ENCODE results near the gene RIN3.

Gene RIN3

DNA sequence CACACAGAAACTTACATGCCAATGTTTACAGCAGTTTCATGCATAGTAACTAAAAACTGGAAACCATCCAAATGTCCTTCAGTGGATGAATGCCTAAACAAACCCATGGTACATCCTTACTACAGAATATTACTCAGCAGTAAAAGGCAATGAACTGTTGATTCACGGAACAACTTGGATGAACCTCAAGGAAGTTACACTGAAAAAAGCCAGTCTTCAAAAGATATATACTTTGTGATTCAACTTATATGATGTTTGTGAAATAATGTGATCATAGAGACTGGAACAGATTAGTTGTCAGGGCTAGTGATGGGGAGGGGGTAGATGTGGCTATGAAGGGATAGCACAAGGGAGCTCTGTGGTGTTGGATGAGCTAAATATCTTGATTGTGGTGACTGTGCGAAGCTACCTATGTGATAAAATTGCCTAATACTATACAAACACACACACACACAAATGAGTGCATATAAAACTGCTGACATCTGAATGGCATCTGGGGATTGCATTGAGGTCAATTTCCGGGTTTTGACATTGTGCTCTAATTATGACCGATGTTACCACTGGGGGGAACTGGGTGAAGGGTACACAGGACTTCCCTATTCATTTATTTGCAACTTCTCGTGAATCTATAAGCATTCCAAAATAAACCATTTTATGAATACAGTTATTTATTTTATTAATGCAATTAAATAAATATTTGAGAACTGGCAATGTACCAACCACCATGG lies 94.3 kb downstream of the RIN3 start:
- Histone ChIP-seq H3K9me3 (ENCODE audit: control insufficient read depth, insufficient read depth, low read length) (no peaks in the 10 kb centered on the region), H3K9ac (ENCODE audit: low read depth, low read length) (no peak overlapping the region), H3K27me3 (ENCODE audit: control insufficient read depth, insufficient read depth, low read length) (no peaks in the 10 kb centered on the region), H3K36me3 (ENCODE audit: control insufficient read depth, insufficient read depth, low read length) (no peaks in the 10 kb centered on the region), H3K27ac (ENCODE audit: low read depth, low read length) (no peak overlapping the region), H3K4me3 (ENCODE audit: low read depth, low read length) (no peak overlapping the region), H3K4me1 (ENCODE audit: control insufficient read depth, insufficient read depth, low read length) (no peaks in the 10 kb centered on the region)

DNA sequence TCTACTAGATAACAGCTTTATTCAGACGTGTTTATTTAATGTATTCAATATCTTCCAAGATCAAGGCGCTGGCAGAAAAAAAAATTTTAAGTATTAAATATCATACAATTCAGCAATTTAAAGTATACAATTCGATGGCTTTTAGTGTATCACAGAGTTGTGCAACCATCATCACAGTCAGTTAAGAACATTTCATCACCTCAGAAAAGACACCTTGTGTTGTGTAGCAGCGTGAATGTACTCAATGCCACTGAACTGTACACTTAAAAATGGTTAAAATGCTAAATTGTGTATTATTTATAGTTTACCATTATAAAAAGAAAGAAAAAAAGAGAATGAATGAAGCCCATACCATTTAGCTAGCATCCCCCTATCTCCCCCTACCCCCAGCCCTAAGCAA lies 96.4 kb downstream of the RIN3 start:
- Histone ChIP-seq H3K9ac (ENCODE audit: low read depth, low read length) (no peak overlapping the region), H3K27me3 (ENCODE audit: control insufficient read depth, insufficient read depth, low read length) (no peaks in the 10 kb centered on the region), H3K4me3 (ENCODE audit: low read depth, low read length) (no peak overlapping the region), H3K4me1 (ENCODE audit: control insufficient read depth, insufficient read depth, low read length) (no peaks in the 10 kb centered on the region), H3K27ac (ENCODE audit: low read depth, low read length) (no peak overlapping the region), H3K9me3 (ENCODE audit: control insufficient read depth, insufficient read depth, low read length) (no peaks in the 10 kb centered on the region), H3K36me3 (ENCODE audit: control insufficient read depth, insufficient read depth, low read length) (no peaks in the 10 kb centered on the region)

DNA sequence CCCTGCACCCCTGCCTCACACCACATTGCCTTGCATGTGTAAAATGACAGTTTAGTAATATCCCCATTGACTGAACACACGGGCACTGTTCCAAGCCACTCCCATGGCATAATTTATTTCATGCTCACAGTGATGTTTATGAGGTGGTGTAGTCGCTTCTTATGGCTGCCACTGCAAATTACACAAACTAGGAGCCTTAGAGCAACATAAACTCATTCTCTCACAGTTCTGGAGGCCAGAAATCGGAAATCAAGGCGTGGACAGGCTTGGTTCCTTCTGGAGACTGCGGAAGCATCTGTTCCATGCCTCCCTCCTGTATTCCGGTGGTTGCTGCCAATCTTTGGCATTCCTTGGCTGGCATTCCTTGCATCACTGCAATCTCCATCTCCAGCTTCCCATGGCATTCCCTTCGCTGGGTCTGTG lies 97.3 kb downstream of the RIN3 start:
- Histone ChIP-seq H3K9me3 (ENCODE audit: control insufficient read depth, insufficient read depth, low read length) (no peaks in the 10 kb centered on the region), H3K27me3 (ENCODE audit: control insufficient read depth, insufficient read depth, low read length) (no peaks in the 10 kb centered on the region), H3K36me3 (ENCODE audit: control insufficient read depth, insufficient read depth, low read length) (no peaks in the 10 kb centered on the region), H3K9ac (ENCODE audit: low read depth, low read length) (no peak overlapping the region), H3K4me1 (ENCODE audit: control insufficient read depth, insufficient read depth, low read length) (no peaks in the 10 kb centered on the region), H3K27ac (ENCODE audit: low read depth, low read length) (no peak overlapping the region), H3K4me3 (ENCODE audit: low read depth, low read length) (no peak overlapping the region)

DNA sequence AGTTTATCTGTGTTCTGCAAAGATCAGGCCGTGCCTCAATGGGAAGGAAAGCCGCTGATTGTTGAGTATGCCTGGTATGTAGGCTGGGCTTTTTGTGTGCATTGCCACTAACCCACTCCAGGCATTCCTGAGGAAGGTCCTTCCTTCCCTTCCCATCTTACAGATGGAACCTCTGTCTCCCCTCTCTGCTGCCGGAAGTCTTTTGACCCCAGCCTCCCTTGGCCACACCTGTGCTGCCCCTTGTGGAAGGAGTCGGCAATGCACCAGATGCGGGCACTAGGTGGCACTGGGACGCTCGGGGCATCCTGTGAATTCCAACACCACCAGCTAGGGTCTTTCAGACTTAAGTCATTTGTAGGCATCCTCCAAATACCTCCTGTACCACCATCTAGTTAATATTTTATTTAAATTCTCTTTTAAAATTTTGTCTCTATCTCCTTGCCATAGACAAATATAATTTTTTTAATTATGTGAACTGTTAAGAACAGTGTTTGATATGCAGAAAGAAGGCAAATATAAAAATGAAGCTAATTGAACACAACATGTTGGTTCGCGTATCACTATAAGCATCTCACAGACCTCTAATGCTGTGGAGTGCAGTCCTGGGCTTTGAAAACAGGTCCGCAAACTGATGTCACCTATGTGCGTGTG lies 99.6 kb downstream of the RIN3 start:
- Histone ChIP-seq H3K27ac (ENCODE audit: low read depth, low read length) (no peak overlapping the region), H3K4me1 (ENCODE audit: control insufficient read depth, insufficient read depth, low read length) (no peaks in the 10 kb centered on the region), H3K27me3 (ENCODE audit: control insufficient read depth, insufficient read depth, low read length) (no peaks in the 10 kb centered on the region), H3K9me3 (ENCODE audit: control insufficient read depth, insufficient read depth, low read length) (no peaks in the 10 kb centered on the region), H3K36me3 (ENCODE audit: control insufficient read depth, insufficient read depth, low read length) (no peaks in the 10 kb centered on the region), H3K9ac (ENCODE audit: low read depth, low read length) (no peak overlapping the region), H3K4me3 (ENCODE audit: low read depth, low read length) (no peak overlapping the region)

DNA sequence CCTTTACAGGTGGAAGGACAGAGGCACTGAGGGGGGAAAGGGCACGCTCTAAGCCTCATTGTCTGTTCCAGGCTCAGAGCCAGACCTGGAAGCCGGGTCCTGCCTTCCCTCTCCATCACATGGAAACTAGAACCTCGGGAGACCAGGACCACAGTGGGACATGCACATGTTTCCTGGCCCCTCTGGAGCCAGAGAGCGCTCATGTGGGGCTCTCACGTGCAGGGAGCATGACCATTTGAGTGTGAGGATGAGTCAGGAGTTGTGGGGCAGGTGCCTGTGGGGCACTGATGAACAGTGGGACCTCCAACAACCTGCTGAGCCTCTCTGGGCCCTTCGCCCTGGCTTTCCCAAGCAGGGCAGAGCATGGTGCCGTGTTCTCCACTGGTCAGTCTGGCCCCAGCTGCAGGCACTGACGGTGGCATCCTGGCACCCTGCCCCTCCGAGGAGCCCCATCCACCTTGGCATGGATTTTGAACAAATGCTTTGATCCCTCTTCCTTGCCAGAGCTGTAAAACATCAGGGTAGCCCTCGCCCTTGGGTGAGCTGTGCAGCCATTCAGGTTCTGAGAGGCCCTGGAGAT lies 100.2 kb downstream of the RIN3 start:
- H3K4me3 ChIP-seq (ENCODE audit: low read depth, low read length): no peak overlapping the region
- no peak overlapping the region for H3K9ac ChIP-seq (ENCODE audit: low read depth, low read length)
- no peaks in the 10 kb centered on the region for H3K36me3 ChIP-seq (ENCODE audit: control insufficient read depth, insufficient read depth, low read length)
- no peaks in the 10 kb centered on the region for H3K9me3 ChIP-seq (ENCODE audit: control insufficient read depth, insufficient read depth, low read length)
- no peak overlapping the region for H3K27ac ChIP-seq (ENCODE audit: low read depth, low read length)
- H3K27me3 ChIP-seq (ENCODE audit: control insufficient read depth, insufficient read depth, low read length): no peaks in the 10 kb centered on the region
- H3K4me1 ChIP-seq (ENCODE audit: control insufficient read depth, insufficient read depth, low read length): no peaks in the 10 kb centered on the region

DNA sequence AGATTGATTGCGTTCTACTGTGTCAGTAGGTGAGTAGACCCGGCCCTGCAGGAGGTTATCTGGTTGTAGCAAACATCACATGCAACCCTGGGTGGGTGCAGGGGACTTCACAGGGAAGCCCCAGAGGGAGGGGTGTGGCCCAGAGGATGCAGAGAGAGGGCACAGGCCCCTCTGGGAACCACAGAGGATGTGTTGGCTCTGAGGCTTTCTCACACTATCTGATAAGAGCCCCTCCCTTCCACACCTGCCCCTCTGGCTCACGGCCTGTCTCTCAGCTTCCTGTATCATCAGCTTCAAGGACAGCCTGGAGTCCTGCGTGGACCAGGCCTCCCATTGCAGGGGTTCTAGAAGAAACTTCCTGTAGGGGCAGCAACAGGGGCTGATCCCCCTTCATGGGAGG lies 101.9 kb downstream of the RIN3 start:
- Histone ChIP-seq H3K27ac (ENCODE audit: low read depth, low read length) (no peak overlapping the region), H3K9ac (ENCODE audit: low read depth, low read length) (no peak overlapping the region), H3K9me3 (ENCODE audit: control insufficient read depth, insufficient read depth, low read length) (no peaks in the 10 kb centered on the region), H3K27me3 (ENCODE audit: control insufficient read depth, insufficient read depth, low read length) (no peaks in the 10 kb centered on the region), H3K4me1 (ENCODE audit: control insufficient read depth, insufficient read depth, low read length) (no peaks in the 10 kb centered on the region), H3K4me3 (ENCODE audit: low read depth, low read length) (no peak overlapping the region), H3K36me3 (ENCODE audit: control insufficient read depth, insufficient read depth, low read length) (no peaks in the 10 kb centered on the region)

DNA sequence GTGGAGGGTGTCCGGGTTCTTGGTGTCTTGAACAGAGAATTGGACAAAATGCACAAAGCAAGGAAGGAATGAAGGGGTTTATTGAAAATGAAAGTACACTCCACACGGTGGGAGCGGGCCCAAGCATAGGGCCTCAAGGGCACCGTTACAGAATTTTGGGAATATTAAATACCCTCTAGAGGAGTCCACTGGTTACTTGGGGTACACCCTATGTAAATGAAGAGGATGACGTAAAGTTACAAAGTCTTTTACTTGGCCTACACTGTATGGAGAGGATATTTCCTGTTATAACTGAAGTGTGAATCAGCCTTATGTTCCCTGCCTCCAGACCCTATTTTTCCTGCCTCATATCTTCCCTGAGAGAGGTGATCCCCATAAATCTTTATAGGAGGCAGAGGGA lies 102.6 kb downstream of the RIN3 start:
- H3K4me3 ChIP-seq (ENCODE audit: low read depth, low read length): no peak overlapping the region
- no peak overlapping the region for H3K27ac ChIP-seq (ENCODE audit: low read depth, low read length)
- H3K36me3 ChIP-seq (ENCODE audit: control insufficient read depth, insufficient read depth, low read length): no peaks in the 10 kb centered on the region
- H3K9ac ChIP-seq (ENCODE audit: low read depth, low read length): no peak overlapping the region
- no peaks in the 10 kb centered on the region for H3K27me3 ChIP-seq (ENCODE audit: control insufficient read depth, insufficient read depth, low read length)
- no peaks in the 10 kb centered on the region for H3K9me3 ChIP-seq (ENCODE audit: control insufficient read depth, insufficient read depth, low read length)
- H3K4me1 ChIP-seq (ENCODE audit: control insufficient read depth, insufficient read depth, low read length): no peaks in the 10 kb centered on the region

DNA sequence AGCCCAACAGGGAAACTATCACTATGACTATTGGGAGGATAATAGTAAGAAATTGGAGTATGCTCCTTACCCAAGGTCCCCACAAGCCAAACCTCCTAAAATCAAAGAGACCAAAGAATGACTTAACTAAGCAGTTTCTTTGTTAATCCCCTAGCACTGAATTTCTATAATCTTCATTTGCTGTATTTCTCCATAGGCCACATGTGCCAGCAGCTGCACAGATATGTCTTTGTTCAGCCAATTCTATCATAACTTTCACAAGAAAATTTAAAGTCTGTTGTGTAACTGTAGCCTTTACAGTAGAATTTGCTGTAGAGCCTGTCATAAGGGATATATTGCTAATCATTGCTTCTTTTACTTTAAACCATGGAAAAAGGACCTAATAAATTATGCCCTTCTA lies 104.0 kb downstream of the RIN3 start:
- no peak overlapping the region for H3K9ac ChIP-seq (ENCODE audit: low read depth, low read length)
- H3K27me3 ChIP-seq (ENCODE audit: control insufficient read depth, insufficient read depth, low read length): no peaks in the 10 kb centered on the region
- peaks cover 6% of the 10 kb centered on the region; the same call in 1 of the 2 replicates for H3K9me3 ChIP-seq (ENCODE audit: control insufficient read depth, insufficient read depth, low read length)
- H3K36me3 ChIP-seq (ENCODE audit: control insufficient read depth, insufficient read depth, low read length): no peaks in the 10 kb centered on the region
- H3K27ac ChIP-seq (ENCODE audit: low read depth, low read length): no peak overlapping the region
- no peak overlapping the region for H3K4me3 ChIP-seq (ENCODE audit: low read depth, low read length)
- H3K4me1 ChIP-seq (ENCODE audit: control insufficient read depth, insufficient read depth, low read length): no peaks in the 10 kb centered on the region

DNA sequence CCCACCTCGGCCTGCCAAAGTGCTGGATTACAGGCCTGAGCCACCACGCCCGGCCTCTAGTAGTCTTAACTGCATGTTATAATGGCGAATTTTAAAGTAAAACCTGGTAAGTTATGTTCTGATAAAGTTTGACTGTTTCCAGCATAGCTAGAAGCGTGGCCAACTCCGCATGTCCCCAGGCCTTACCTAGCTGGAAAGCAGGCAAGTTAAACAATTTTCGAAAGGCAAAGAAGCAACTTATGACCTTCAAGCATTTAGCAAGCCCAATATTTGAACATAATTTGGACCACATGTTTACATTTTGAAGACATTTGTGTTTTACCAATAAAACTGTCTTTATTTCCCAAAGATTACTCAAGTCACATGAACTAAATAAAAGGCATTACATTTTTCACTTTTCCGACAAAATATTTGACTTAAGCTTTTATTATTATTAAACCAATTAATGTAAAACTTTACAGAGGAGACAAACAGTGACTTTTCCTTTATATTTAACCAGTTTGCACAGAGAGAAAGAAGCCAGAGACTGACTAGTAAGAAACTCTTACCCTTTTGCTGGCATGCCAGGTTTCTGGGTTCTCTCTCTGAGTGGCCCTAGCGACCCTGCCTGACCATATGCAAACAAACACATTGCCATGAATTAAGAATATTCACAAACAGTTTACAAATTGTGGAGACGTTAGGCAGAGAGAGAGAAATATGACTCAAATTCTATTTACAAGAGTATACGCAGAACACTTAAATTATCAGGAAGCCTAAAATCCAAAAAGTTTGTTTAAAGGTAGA lies 106.3 kb downstream of the RIN3 start:
- peaks cover 6% of the 10 kb centered on the region; the same call in 1 of the 2 replicates for H3K9me3 ChIP-seq (ENCODE audit: control insufficient read depth, insufficient read depth, low read length)
- no peak overlapping the region for H3K4me3 ChIP-seq (ENCODE audit: low read depth, low read length)
- H3K4me1 ChIP-seq (ENCODE audit: control insufficient read depth, insufficient read depth, low read length): no peaks in the 10 kb centered on the region
- no peak overlapping the region for H3K27ac ChIP-seq (ENCODE audit: low read depth, low read length)
- H3K27me3 ChIP-seq (ENCODE audit: control insufficient read depth, insufficient read depth, low read length): no peaks in the 10 kb centered on the region
- H3K9ac ChIP-seq (ENCODE audit: low read depth, low read length): no peak overlapping the region
- no peaks in the 10 kb centered on the region for H3K36me3 ChIP-seq (ENCODE audit: control insufficient read depth, insufficient read depth, low read length)

DNA sequence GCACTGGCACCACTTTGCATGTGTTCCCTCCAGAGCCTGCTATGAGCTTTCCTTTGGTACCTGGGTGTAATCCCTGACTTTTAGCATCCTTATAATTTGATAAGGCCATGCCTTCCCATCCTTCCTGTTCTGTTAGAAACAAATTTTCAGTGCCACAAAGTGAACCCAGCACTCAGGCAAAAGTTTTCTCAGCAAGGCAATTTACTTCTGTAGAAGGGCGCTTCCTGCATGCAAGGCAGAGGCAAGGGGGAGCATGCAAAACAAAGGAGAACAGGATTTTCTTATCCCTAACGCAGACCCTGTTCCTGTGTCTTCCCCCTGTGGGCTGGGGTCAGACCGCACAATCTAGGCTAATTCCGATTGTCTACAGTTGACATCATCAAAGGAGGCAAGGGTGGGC lies 108.7 kb downstream of the RIN3 start:
- H3K4me1 ChIP-seq (ENCODE audit: control insufficient read depth, insufficient read depth, low read length): no peaks in the 10 kb centered on the region
- no peak overlapping the region for H3K4me3 ChIP-seq (ENCODE audit: low read depth, low read length)
- H3K27ac ChIP-seq (ENCODE audit: low read depth, low read length): no peak overlapping the region

DNA sequence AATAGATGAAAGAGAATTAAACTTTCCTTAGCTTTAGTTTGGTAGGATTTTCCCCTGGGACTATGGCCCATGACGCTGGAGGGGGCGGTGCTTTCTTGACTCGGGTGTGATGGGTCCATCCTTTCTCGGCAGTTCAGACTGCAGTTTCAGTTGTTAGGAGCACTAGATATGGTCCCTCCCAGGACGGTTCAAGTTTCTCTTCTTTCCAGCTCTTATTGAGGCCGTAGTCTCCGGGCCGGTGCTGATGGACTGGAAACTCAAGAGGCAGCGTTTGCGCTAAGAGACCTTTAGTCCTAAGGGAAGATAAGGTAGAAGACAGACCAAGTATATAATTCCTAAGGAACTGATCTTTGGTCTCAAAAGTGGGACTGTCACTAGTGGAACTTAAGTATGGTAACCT lies 111.2 kb downstream of the RIN3 start:
- H3K9me3 ChIP-seq (ENCODE audit: control insufficient read depth, insufficient read depth, low read length): peaks cover 25% of the 10 kb centered on the region
- no peaks in the 10 kb centered on the region for H3K36me3 ChIP-seq (ENCODE audit: control insufficient read depth, insufficient read depth, low read length)
- no peaks in the 10 kb centered on the region for H3K4me1 ChIP-seq (ENCODE audit: control insufficient read depth, insufficient read depth, low read length)
- H3K9ac ChIP-seq (ENCODE audit: low read depth, low read length): no peak overlapping the region
- no peak overlapping the region for H3K4me3 ChIP-seq (ENCODE audit: low read depth, low read length)
- H3K27ac ChIP-seq (ENCODE audit: low read depth, low read length): no peak overlapping the region
- H3K27me3 ChIP-seq (ENCODE audit: control insufficient read depth, insufficient read depth, low read length): no peaks in the 10 kb centered on the region

More for the DNA sequence above, 108.7 kb downstream of the RIN3 start:
- Histone ChIP-seq H3K9ac (ENCODE audit: low read depth, low read length) (no peak overlapping the region), H3K36me3 (ENCODE audit: control insufficient read depth, insufficient read depth, low read length) (no peaks in the 10 kb centered on the region), H3K9me3 (ENCODE audit: control insufficient read depth, insufficient read depth, low read length) (peaks cover 17% of the 10 kb centered on the region), H3K27me3 (ENCODE audit: control insufficient read depth, insufficient read depth, low read length) (no peaks in the 10 kb centered on the region)
